ENCODE results near the gene RPS5.
A peak's percentile ranks its signal among the peaks of the same experiment; 100 is the strongest.
"Not testable (repeated sequence)": the region's sequence is repeated elsewhere in the genome, so short reads cannot be mapped to it uniquely, and the experiment has no call there.

The RPS5 gene

DNA sequence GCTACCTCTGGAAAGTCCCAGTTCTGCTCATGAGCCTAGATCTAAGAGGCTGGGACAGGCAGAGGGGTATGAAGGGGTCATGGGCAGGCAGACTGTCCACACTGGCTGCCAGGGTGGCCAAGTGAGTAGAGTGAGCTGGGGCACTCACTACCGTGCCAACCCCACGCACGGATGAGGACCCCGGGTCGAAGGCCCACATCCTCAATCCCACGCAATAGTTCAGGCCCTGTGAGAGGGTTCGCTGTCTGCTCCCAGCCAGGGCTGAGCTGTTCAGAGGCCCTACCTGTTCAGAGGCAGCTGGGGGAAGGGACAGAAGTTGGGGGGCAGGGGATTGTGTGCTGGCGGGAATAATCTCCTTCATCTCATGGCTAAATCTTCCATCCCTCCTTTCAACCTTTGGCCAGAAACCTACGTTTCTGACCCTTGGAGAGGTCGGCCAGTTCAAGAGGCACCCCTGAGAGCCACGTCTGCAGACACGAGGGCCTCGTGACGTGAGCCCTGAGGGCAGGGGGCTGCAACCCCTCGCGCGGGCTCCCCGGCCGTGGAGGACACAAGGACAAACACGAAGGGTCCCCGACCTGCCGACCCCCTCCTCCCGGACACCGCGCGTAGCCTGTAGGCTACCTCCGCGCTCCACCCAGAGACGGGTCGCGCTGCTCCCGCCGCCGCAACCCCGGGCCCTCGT, 1.0 kb upstream of the RPS5 start:
- no peak for DNase-seq (ENCODE audit: low spot score)

DNA sequence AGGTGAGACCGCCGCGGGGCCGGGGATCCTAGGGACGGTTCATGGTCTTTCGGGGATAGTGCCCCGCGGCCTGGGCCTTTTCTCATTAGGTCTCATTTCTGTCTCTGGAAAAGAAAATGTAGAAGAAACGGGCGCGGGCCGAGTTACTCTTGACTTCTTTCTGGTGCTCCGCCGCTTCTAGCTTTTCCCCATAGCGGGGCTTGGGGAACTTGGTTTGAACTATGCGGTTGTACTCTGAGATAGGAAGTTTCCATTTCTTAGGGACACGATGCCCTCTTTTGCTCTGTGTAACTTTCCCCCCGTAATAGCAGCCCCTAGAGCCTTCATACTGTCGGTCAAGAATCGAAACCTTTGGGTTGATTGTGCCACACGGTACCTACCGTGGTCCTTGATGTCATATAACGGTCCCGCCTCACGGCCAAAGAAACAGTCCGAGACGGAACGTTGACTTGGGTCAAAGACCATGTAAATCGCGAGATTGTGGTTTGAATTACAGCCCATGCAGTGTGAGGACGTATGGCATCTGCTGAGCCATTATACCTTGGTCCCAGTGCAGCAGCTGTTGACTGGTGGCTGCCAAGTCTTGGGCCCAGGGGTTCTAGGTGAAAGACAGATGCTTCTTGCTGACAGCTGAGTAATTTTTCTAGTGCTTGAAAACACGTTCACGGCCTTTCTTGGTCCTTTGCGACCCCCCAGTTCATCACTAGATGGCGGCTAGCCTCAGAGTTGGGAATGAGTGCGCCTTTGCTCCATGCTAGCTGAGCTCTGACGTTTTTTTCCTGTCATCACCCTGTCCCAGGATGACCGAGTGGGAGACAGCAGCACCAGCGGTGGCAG, 487 bp downstream of the RPS5 start:
- DNase-seq (ENCODE audit: low spot score) = no peak

DNA sequence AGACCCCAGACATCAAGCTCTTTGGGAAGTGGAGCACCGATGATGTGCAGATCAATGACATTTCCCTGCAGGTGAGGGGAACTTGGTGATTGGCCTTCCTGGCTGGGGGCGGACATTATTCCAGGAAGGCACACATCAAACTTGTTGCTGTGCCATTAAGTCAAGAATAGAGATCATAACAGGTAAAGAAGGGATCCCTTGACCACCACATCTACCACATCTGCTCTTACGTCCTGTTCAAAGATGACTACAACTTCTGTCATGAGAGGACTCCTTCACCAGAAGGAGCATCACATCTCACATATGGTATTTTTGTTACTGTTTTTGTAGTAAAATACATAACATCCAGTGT, 1.1 kb downstream of the RPS5 start:
- DNase-seq (ENCODE audit: low spot score) = no peak

DNA sequence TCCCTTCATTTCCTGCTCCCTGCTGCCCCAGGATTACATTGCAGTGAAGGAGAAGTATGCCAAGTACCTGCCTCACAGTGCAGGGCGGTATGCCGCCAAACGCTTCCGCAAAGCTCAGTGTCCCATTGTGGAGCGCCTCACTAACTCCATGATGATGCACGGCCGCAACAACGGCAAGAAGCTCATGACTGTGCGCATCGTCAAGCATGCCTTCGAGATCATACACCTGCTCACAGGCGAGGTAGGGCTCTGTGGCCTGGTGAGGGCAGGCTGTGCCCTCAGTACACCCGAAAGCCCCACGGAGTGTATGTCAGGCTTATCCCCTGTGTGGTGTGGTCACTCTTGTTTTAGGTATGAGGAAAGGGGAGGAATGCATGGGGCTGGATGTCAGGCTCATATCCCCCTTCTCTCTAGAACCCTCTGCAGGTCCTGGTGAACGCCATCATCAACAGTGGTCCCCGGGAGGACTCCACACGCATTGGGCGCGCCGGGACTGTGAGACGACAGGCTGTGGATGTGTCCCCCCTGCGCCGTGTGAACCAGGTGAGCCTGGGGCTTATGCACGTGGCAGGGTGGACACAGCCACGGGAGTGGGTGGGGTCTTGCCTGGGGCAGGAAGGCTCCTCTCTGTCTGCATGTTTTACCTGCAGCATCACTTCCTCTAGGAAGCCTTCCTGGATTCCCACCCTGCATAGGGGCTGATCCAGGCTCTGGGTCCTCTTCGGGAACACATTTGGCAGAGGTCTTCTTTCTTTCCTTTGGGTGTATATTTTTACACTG, 6.1 kb downstream of the RPS5 start:
- no peak for DNase-seq (ENCODE audit: low spot score)

DNA sequence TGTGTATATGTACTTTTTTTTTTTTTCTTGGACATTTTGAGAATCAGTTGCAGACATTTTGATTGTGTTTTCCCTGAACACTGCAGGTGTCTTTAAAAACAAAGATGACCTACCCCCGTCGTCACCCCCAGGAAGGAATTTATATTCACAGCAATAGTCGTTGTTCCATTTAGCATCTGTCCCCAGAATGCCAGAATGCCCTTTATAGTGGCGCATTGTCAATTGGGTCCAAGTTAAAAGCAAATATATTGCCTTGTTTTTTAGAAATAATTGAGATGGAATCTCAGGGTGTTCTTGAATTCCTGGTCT, 6.6 kb downstream of the RPS5 start:
- DNase-seq (ENCODE audit: low spot score) = no peak

DNA sequence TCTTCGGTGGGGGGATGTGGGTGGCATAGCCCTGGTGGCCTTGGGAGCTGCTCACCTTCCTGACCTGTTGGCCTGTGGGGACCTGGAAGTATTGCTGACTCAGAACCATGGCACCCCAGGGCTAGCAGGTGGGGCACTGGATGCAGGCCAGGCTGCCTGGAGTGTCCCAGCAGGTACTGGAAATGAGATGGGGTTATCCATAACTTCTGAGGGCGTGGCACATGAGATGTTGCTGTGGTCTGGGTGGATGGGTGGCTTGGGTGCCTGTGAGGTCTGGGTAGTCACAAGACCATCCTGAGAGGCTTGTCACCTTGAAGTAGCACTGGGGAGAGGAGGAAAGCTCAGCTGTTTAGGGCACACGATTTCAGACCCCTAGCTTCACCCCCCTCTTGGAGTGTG, 7.8 kb downstream of the RPS5 start:
- no peak for DNase-seq (ENCODE audit: low spot score)

DNA sequence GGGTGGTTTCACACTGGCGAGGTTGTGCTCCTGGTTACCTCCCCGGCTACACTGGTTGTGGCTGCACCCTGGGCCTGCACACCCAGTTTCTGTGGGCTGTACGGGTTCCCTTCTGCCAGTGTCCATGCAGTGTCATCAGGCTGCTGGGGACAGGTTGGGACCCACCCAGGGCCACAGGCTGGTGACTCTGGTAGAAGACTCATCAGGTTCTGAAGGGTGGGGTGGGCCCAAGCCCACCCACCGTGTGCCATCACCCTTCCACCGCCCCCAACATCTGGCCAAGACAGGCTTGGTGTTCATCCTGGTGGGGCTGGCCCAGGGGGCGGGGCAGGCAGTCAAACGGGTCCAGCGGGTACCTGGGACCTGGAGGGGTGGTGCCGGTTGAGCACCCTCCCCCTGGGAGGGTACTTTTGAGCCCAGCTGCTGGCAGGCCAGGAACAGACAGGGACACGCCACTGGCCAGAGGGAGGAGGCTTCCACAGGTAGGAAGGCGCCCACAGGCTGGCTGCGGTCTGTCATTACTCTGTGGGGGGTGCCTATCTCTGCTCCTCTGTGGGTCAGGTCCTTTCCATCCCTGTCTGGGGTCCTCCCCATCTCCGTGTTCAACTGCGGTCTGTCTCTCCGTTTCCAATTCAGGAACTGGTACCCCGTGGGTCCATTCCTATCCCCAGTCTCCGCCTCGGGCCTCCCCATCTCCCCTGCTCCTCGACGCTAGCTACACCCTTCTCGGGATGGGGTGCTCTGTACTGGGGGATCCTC, 8.3 kb downstream of the RPS5 start, which contains the start of gene RNF225:
RNF225 (plus strand) TSS at position 437 of the 759 bp plus-strand sequence. CDS start 434 bp downstream, outside the sequence.
- no peak for DNase-seq (ENCODE audit: low spot score)

DNA sequence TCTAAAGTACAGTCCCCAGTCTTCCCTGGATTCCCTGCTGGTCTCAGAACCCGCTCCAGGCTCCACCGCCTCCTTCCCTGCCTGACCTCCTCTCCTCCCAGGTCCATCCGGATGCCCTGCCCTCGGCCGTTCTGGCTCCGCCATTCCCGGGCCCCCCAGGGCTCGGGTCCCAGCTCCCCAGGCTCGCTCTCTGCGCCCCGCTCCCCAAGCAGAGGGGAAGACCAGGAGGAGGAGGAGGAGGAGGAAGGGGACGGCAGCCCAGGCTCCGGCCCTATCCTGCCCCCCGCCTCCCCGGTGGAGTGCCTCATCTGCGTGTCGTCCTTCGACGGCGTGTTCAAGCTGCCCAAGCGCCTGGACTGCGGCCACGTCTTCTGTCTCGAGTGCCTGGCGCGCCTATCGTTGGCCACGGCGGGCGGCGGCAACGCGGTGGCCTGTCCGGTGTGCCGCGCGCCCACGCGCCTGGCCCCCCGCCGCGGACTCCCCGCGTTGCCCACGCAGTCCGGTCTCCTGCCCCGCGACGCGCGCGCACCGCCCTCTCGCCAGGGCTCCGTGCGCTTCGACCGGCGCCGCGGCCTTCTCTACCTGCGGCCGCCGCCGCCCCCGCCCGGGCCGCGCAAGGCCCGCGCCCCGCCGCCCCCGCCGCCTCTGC, 9.0 kb downstream of the RPS5 start:
- DNase-seq (ENCODE audit: low spot score) = no peak

DNA sequence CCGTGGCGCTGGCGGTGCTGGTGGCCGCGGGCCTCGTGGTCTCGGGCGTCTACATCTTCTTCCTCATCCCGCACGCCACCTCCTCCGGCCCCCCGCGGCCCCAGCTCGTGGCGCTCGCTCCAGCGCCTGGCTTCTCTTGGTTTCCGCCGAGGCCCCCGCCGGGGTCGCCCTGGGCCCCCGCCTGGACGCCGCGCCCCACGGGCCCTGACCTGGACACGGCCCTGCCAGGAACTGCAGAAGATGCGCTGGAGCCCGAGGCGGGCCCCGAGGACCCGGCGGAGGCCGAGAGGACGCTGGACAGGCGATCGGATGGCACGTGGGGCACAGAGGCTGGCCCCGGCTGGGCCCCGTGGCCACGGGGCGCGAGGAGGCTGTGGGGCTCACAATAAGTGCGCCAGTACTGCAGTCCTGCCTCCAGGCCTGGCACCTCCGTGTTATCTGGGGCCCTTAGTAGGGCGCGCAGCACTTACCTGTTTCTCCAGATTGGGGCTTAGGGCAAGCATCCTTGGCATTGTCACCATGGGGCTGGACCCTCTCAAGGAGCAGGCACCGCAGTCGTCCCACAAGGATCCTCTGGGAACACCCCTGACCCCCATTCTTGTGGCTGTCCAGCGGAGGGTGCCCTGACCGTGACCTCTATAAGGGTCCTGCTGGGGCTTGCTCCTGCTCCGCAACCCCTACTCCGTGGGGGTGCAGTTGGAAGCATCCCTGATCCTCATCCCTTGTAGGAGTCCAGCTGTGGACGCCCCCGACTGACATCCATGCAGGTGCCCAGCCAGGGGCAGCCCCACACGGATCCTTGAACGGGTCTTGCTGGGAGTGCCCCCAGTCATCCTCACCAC, 9.8 kb downstream of the RPS5 start:
- DNase-seq (ENCODE audit: low spot score) = no peak

DNA sequence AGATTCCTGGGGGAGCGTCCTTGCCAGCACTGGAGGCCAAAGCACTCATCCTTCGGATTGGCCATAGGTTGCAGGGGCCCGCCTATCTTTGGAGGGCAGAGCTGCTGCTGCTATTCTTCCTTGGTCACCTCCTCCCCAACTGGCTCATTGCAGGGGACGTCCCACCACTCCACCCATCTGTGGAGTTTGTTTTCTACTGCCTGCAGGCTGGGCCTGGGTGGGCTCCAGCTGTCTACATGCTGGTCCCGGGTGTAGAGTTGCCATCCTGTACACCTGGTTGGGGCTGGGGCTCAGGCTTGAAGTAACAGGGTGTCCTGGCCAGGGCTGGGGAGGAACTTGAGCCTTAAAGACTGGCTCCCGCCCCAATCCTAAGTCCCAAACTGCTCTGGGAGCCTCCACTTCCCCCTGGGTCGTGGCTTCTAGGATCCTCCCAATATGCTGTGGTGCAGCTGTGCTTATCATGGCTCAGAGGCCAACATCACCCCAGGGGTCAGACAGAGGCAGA, 10.5 kb downstream of the RPS5 start:
- DNase-seq (ENCODE audit: low spot score) = no peak

DNA sequence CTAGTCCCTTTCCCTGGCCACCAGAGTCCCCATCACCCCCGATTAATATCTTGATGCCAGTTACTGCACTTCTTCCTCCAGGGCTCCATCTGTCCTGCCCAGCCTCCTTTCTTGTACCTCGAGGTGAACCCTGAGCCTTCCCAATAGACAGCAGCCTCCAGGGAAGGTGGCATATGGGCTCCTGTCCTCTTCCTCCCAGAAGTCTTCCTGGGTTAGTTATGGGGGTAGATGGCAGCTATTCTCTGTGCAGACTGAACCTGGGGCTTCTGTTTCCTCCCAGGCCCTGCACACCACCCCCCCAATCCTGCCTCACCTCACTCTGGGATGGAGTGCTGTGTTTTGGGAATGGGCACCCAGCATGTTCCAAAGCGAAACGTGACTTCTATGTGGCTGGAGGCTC, 11.0 kb downstream of the RPS5 start:
- no peak for DNase-seq (ENCODE audit: low spot score)

DNA sequence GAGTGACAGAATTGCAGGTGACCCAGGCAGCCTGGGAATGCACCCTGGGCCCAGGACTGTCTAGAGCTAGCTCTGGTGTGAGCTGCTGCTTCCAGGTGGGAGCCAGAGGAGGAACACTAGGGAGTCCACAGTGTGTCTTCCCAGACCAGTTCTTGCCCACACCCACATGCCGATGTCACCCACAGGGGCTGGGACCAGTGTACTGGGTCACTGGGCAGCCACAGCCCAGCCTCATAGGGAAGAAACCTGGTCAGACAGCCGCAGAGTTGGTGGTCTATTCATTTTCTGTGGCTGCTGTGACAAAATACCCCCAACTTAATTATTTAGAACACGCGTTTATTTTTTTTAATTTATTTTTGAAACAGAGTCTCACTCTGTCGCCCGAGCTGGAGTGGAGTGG, 11.5 kb downstream of the RPS5 start:
- DNase-seq (ENCODE audit: low spot score) = no peak

DNA sequence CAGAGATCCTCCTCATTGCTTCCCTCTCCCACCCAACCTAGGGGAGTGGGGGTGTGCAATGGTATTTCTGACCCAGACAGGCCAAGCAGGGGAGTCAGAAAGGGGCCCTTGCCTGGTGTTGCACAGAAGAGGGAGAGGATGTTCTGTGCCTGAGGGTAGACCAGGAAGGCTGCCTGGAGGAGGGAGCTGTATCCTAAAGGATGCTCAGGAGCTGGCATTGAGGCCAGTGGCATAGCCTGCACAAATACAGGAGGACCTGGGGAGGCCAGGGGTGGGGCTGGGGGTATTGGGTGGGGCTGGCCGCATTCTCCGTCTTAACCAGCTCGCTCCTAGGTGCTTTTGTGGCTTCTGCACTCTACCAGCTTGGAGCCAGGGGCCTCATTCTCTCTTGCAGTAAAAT, 12.8 kb downstream of the RPS5 start:
- no peak for DNase-seq (ENCODE audit: low spot score)

DNA sequence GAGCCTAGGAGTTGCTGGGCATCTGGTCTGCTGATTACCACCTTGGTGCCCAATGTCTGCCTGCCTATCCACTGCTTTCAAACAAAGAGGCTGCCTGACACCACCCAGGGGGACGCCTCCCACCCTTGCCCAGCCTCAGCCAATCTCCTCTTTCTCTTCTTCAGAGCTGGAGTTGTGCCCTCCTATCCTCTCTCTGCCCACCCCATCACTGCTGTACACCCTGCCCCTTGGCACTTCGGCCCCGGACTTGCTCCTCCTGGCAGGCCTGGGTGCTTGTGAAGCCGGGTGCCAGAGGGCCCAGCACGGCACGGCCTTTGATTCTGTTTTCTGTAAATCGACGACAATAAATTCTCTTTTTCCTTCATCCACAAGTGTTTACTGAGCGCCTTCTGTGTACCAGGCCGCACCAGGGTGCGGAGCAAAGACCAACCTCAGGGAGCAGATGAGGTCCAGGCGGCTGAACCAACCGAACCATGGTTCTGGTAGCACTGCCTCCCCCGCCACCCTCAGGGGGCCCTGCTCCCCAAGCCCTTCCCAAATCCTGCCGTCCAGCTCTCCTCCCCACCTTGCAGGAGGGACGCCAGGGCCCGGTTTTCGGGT, 13.3 kb downstream of the RPS5 start:
- no peak for DNase-seq (ENCODE audit: low spot score)

DNA sequence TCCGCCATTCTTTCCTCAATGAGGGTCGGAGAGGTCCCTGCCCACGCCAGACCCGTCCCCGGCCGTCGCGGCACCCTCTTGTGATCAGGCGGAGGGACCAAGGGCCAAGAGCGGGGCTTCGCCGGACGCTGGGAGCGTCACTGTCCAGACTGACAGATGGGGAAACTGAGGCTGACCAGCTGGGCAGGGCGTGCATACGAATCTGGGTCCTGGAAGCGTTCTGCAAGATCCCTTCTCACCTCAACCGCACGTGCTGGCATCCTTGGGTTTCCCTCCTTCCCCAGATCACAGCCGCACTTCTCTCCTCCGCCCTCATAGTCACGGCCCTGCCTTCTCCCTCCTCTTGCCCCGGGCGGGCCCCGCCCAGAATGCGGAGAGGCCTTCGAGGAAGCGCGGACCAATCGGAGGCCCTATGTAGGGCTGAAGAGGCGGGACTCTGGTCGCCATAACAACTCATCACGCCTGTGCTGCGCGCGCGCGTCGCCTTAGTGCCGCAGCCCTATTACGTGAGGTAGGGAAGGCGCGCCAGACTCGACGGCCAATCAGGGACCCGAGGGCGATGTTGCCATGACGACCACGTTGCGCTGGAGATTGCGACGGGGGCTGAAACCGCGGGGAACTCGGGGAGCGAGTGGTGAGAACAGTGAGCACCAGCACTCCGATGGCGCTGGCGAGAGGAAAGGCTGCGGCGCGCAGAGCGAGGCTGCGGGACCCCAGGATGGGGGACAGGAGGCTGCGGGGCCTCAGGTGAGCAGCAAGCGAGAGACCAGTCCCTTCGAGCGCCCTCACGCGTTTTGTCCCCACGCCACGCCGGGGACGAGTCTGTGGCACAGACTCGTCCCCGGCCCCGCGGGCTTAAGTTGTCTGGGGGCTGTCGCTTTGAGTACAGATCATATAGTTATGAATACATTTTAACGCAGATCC, 14.1 kb downstream of the RPS5 start:
- peak; percentile 98 for DNase-seq (ENCODE audit: low spot score)

DNA sequence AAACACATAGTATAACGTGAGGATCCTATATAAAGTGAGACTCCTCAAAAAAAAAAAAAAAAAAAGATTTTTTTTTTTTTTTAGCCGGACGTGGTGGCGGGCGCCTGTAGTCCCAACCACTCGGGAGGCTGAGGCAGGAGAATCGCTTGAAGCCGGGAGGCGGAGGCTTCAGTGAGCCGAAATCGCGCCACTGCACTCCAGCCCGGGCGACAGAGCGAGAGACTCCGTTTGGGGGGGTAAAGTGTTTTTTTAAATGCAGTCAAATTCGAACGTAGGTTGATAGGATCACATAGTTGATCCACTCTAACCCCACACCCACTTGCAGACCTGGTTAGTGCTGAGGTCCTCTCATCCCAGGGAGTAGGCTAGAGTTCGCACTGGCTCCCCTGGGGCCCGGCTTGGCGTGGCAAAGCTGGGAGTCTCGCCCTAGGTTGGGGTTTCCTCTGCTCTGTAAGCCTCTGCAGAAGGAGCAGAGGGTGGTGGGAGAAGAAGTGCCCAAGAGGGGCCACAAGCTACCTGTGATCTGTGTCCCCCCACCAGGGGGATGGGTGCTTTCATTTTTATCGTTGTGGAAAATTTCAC, 14.9 kb downstream of the RPS5 start:
- no peak for DNase-seq (ENCODE audit: low spot score)

DNA sequence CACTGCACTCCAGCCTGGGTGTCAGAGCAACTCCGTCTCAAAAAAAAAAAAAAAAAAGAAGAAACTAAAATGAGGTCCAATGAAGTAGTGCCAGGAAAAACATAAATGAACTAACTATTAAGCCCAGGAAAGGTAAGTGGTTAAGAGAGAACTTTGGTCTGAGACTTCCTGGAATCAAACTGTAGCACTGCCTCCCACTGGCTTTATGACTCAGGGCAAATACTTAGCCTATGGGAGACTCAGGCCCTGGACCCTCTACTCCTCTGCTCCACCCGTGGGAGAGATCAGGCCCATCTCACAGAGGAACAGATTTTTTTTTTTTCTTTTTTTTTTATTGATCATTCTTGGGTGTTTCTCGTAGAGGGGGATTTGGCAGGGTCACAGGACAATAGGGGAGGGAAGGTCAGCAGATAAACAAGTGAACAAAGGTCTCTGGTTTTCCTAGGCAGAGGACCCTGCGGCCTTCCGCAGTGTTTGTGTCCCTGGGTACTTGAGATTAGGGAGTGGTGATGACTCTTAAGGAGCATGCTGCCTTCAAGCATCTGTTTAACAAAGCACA, 16.9 kb downstream of the RPS5 start:
- not testable (repeated sequence) for DNase-seq (ENCODE audit: low spot score)

Data from HuH-7 (cell line).